Vagina (tissue), 2 donors: ENCODE measurements around the gene LIN7A. TPM values are rescaled to one million over a fixed set of nuclear protein-coding genes. Genes with fewer than 3 reads are reported as not detected.

Experiments
- DNase-seq, 2 donors: peaks; one replicate each; pipeline ENCODE4 v3.0.0-alpha.2; 2017; ENCODE audit errors: extremely low spot score in 2 of 2
- H3K27ac ChIP-seq: fragments of 200-600 bp; sonication (generic); one replicate; pipeline ENCODE4 v1.5.1; 2019
- H3K27me3 ChIP-seq: fragments of 200-600 bp; sonication (generic); one replicate; pipeline ENCODE4 v1.5.1; 2019
- H3K36me3 ChIP-seq, 2 donors: fragments of 200-600 bp; sonication (generic); one replicate each; pipeline ENCODE4 v1.5.1; 2017 to 2019
- H3K4me1 ChIP-seq: fragments of 200-600 bp; sonication (generic); one replicate; pipeline ENCODE4 v1.5.1; 2019
- H3K4me3 ChIP-seq, 2 donors: fragments of 200-600 bp; sonication (generic); 1 replicate in 1 of 2; 2 replicates in 1 of 2; pipeline ENCODE4 v1.5.1; 2016 to 2019
- H3K9me3 ChIP-seq: fragments of 200-600 bp; sonication (generic); one replicate; pipeline ENCODE4 v1.5.1; 2019
- POLR2A ChIP-seq, 2 donors: fragments of 450-650 bp; IDR thresholded peaks; one replicate each; pipeline ENCODE4 v1.6.1; 2017; ENCODE audit warnings: antibody characterized with exemption in 2 of 2, mild to moderate bottlenecking in 2 of 2, moderate library complexity in 2 of 2
- POLR2AphosphoS5 ChIP-seq, 2 donors: sonication (generic); formaldehyde crosslinking; IDR thresholded peaks; one replicate each; pipeline ENCODE4 v1.9.0; 2017; ENCODE audit warnings: antibody characterized with exemption in 2 of 2, mild to moderate bottlenecking in 2 of 2, low read depth in 1 of 2; ENCODE audit not compliant: insufficient read depth in 1 of 2
- intact Hi-C: fragments of 100-400 bp; cut with DNase I; formaldehyde crosslinking; loops from one replicate; pipeline ENCODE4 v1.15.1; 2023
- total RNA-seq: library from RNA; depleted of rRNA; stranded (reverse); fragments of >200 nt; gene quantifications from one replicate; pipeline ENCODE4 v1.2.3, GENCODE V29; 2016
- TF ChIP-seq, protein P1 (sequence below), 3 experiments: fragments of 450-650 bp in 2 of 3; fragments of 200-600 bp in 1 of 3; sonication (generic) in 1 of 3; IDR thresholded peaks; one replicate each; pipeline ENCODE4 v1.5.1; 2017 to 2019; ENCODE audit warnings: antibody characterized with exemption in 3 of 3, mild to moderate bottlenecking in 2 of 3, moderate library complexity in 2 of 3

The LIN7A gene
- total RNA-seq, 1 donor from 2014 or later = 12.5 TPM

DNA sequence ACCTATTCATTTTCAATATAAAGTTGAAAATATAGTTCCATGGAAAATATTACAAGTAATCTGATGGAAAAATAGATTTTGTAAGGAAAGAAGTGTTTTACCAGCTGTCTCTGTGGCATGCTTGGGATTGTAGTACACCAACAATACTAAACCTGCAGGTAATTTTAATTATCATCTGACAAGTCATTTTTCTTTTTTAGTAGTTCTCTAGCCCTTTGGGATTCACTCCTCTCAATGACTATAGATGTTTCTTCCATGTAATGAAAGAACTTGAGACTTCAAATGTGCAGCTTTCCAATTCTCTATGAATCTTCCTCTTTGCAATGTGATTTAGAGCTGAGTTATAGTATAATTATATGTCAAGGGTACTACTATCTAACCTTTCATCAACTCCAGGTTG, 14.7 kb upstream of the LIN7A start:
- no peak for TF ChIP-seq POLR2A (IDR thresholded peaks at IDR 0.05)
- TF ChIP-seq, protein P1, sequence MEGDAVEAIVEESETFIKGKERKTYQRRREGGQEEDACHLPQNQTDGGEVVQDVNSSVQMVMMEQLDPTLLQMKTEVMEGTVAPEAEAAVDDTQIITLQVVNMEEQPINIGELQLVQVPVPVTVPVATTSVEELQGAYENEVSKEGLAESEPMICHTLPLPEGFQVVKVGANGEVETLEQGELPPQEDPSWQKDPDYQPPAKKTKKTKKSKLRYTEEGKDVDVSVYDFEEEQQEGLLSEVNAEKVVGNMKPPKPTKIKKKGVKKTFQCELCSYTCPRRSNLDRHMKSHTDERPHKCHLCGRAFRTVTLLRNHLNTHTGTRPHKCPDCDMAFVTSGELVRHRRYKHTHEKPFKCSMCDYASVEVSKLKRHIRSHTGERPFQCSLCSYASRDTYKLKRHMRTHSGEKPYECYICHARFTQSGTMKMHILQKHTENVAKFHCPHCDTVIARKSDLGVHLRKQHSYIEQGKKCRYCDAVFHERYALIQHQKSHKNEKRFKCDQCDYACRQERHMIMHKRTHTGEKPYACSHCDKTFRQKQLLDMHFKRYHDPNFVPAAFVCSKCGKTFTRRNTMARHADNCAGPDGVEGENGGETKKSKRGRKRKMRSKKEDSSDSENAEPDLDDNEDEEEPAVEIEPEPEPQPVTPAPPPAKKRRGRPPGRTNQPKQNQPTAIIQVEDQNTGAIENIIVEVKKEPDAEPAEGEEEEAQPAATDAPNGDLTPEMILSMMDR (IDR thresholded peaks at IDR 0.05) = no peak
- TF ChIP-seq POLR2AphosphoS5 (IDR thresholded peaks at IDR 0.05; ENCODE audit: insufficient read depth in 1 of 2, low read depth in 1 of 2) = no peak
- no peaks in the 10 kb centered on the region for H3K36me3 ChIP-seq
- H3K9me3 ChIP-seq = no peaks in the 10 kb centered on the region
- no peak for DNase-seq
- no peak overlapping the region for H3K27ac ChIP-seq
- intact Hi-C loops = no loop called here
- no peaks in the 10 kb centered on the region for H3K4me1 ChIP-seq
- H3K4me3 ChIP-seq = no peak overlapping the region
- H3K27me3 ChIP-seq = no peaks in the 10 kb centered on the region

DNA sequence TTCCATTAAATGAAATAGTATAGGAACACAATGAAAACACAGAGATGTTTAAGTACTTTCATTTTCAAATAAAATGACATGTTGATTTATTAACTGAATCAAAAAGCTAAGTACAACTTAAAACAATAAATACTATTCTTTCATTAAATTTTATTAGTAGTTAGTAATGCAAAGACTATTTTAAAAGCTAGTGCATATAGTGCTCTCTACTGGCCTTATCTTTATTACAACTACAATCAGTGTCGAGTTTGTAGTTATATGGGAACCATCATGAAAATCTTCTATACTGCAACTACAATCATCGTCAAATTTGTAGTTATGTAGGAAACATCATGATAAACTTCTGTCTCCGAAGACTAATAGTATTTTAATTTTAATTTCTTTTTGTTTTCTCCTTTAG, 8.9 kb upstream of the LIN7A start:
- Histone ChIP-seq H3K27ac (no peak overlapping the region), H3K36me3 (no peaks in the 10 kb centered on the region), H3K4me3 (no peak overlapping the region), H3K4me1 (no peaks in the 10 kb centered on the region), H3K27me3 (no peaks in the 10 kb centered on the region), H3K9me3 (no peaks in the 10 kb centered on the region)
- intact Hi-C loops = no loop called here
- DNase-seq = no peak
- TF ChIP-seq POLR2A (IDR thresholded peaks at IDR 0.05) = no peak
- no peak for TF ChIP-seq POLR2AphosphoS5 (IDR thresholded peaks at IDR 0.05; ENCODE audit: insufficient read depth in 1 of 2, low read depth in 1 of 2)
- TF ChIP-seq, protein P1 (IDR thresholded peaks at IDR 0.05) = no peak

GRCh38 chr12:80943338-80943737, 5.6 kb upstream of the LIN7A start:
- H3K9me3 ChIP-seq = no peaks in the 10 kb centered on the region
- intact Hi-C loops = no loop called here
- H3K36me3 ChIP-seq = no peaks in the 10 kb centered on the region
- H3K27me3 ChIP-seq = no peaks in the 10 kb centered on the region
- peaks cover 10% of the 10 kb centered on the region for H3K4me1 ChIP-seq
- H3K27ac ChIP-seq = no peak overlapping the region
- no peak overlapping the region for H3K4me3 ChIP-seq
- DNase-seq = no peak
- TF ChIP-seq, protein P1 (IDR thresholded peaks at IDR 0.05) = no peak
- TF ChIP-seq POLR2AphosphoS5 (IDR thresholded peaks at IDR 0.05; ENCODE audit: insufficient read depth in 1 of 2, low read depth in 1 of 2) (no peak), POLR2A (IDR thresholded peaks at IDR 0.05) (no peak)

DNA sequence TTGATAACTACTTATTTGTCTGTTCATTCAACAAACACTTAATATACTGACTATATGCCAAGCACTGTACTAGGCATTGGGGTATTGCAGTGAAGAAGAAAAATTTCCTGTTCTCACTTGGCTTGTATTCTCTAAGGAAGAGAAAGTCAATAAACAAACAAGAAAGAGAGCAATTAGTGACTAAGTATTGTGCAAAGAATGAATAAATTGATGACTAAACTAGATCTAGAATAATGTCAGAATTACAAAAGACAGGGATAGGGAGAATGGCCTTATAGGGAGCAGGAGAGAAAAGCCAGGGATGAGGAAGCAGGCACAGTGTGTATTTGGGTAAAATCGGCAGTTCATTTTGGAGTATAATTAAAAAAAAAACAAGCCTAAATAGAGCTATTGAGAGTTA, 4.2 kb upstream of the LIN7A start:
- H3K36me3 ChIP-seq = no peaks in the 10 kb centered on the region
- H3K27ac ChIP-seq = no peak overlapping the region
- intact Hi-C loops = no loop called here
- peaks cover 21% of the 10 kb centered on the region for H3K4me1 ChIP-seq
- no peaks in the 10 kb centered on the region for H3K27me3 ChIP-seq
- no peak overlapping the region for H3K4me3 ChIP-seq
- H3K9me3 ChIP-seq = no peaks in the 10 kb centered on the region
- no peak for TF ChIP-seq POLR2AphosphoS5 (IDR thresholded peaks at IDR 0.05; ENCODE audit: insufficient read depth in 1 of 2, low read depth in 1 of 2)
- TF ChIP-seq, protein P1 (IDR thresholded peaks at IDR 0.05) = no peak
- no peak for TF ChIP-seq POLR2A (IDR thresholded peaks at IDR 0.05)
- no peak for DNase-seq

- no peak overlapping the region for H3K27ac ChIP-seq
- no peaks in the 10 kb centered on the region for H3K27me3 ChIP-seq
- intact Hi-C loops = no loop called here
- no peak for DNase-seq
- no peak overlapping the region for H3K4me3 ChIP-seq
- H3K36me3 ChIP-seq = no peaks in the 10 kb centered on the region
- H3K4me1 ChIP-seq = peaks cover 28% of the 10 kb centered on the region
- no peaks in the 10 kb centered on the region for H3K9me3 ChIP-seq
- TF ChIP-seq, protein P1 (IDR thresholded peaks at IDR 0.05) = no peak
- TF ChIP-seq POLR2AphosphoS5 (IDR thresholded peaks at IDR 0.05; ENCODE audit: insufficient read depth in 1 of 2, low read depth in 1 of 2) = no peak
- TF ChIP-seq POLR2A (IDR thresholded peaks at IDR 0.05) = no peak
Measured at GRCh38 chr12:80939231-80939950, 1.7 kb upstream of the LIN7A start.
